ENCODE measurements around the gene RPL37. TPM values are rescaled to one million over a fixed set of nuclear protein-coding genes. Genes with fewer than 3 reads are reported as not detected.

RPL37 gene
- total RNA-seq, 1 donor from 2014 or later = 1,090 TPM

DNA sequence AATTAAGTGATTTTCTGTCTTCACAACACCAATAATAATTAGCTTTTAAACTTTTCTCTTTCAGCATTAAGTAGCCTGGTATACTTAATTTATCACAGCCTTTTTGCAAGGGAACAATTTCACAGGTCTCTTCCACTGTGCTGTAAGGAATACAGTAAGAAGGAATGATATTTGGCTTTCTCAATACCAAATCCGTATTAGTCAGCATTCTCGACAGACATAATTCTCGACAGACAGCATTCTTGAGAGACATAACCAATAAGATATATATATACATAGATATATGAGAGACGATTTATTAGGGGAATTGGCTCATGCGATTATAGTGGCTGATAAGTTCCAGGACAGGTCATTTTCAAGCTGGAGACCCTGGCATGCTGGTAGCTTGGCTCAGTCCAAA is 54.8 kb downstream of the RPL37 start:
- Mint-ChIP-seq H3K36me3 (ENCODE audit: low read depth, unreplicated experiment) (peaks cover 6% of the 10 kb centered on the region), H3K27me3 (ENCODE audit: low read depth, unreplicated experiment) (no peaks in the 10 kb centered on the region), H3K4me1 (ENCODE audit: low read depth, unreplicated experiment) (peaks cover 23% of the 10 kb centered on the region), H3K4me3 (ENCODE audit: unreplicated experiment) (no peak overlapping the region), H3K9me3 (ENCODE audit: unreplicated experiment) (no peaks in the 10 kb centered on the region), H3K27ac (ENCODE audit: unreplicated experiment) (no peak overlapping the region)
- FAIRE-seq (no peak), DNase-seq (ENCODE audit: low read depth) (no peak)
- Histone ChIP-seq H4K20me1 (ENCODE audit: insufficient read depth, low read length) (peaks cover 75% of the 10 kb centered on the region), H3K79me2 (ENCODE audit: insufficient read depth, low read length) (peaks cover 87% of the 10 kb centered on the region), H3K4me3 (ENCODE audit: insufficient read depth, low read depth, low read length) (no peak overlapping the region), H3K27ac (ENCODE audit: low read depth, low read length) (no peak overlapping the region), H3K9me3 (ENCODE audit: insufficient read depth, low read depth, low read length) (no peaks in the 10 kb centered on the region), H3K9ac (ENCODE audit: low read length) (no peak overlapping the region), H3K27me3 (ENCODE audit: insufficient read depth, low read length) (no peaks in the 10 kb centered on the region), H3K4me2 (ENCODE audit: low read length) (no peak overlapping the region), H2AFZ (ENCODE audit: low read depth, low read length) (no peak overlapping the region), H3K4me1 (ENCODE audit: insufficient read depth, low read length) (no peaks in the 10 kb centered on the region), H3K36me3 (ENCODE audit: insufficient read depth, low read length) (peaks cover 6% of the 10 kb centered on the region)
- no peak for TF ChIP-seq EZH2 (IDR thresholded peaks at IDR 0.05; ENCODE audit: insufficient read depth, low read length)
- TF ChIP-seq, protein P1, sequence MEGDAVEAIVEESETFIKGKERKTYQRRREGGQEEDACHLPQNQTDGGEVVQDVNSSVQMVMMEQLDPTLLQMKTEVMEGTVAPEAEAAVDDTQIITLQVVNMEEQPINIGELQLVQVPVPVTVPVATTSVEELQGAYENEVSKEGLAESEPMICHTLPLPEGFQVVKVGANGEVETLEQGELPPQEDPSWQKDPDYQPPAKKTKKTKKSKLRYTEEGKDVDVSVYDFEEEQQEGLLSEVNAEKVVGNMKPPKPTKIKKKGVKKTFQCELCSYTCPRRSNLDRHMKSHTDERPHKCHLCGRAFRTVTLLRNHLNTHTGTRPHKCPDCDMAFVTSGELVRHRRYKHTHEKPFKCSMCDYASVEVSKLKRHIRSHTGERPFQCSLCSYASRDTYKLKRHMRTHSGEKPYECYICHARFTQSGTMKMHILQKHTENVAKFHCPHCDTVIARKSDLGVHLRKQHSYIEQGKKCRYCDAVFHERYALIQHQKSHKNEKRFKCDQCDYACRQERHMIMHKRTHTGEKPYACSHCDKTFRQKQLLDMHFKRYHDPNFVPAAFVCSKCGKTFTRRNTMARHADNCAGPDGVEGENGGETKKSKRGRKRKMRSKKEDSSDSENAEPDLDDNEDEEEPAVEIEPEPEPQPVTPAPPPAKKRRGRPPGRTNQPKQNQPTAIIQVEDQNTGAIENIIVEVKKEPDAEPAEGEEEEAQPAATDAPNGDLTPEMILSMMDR (IDR thresholded peaks at IDR 0.05; ENCODE audit: insufficient read depth, low read depth, low read length) = no peak

- FAIRE-seq (no peak), DNase-seq (ENCODE audit: low read depth) (no peak)
- Histone ChIP-seq H2AFZ (ENCODE audit: low read depth, low read length) (no peak overlapping the region), H3K4me3 (ENCODE audit: insufficient read depth, low read depth, low read length) (no peak overlapping the region), H3K4me2 (ENCODE audit: low read length) (no peak overlapping the region), H3K27me3 (ENCODE audit: insufficient read depth, low read length) (no peaks in the 10 kb centered on the region), H3K27ac (ENCODE audit: low read depth, low read length) (no peak overlapping the region), H3K4me1 (ENCODE audit: insufficient read depth, low read length) (no peaks in the 10 kb centered on the region), H4K20me1 (ENCODE audit: insufficient read depth, low read length) (peaks cover 71% of the 10 kb centered on the region), H3K9ac (ENCODE audit: low read length) (no peak overlapping the region), H3K36me3 (ENCODE audit: insufficient read depth, low read length) (peaks cover 12% of the 10 kb centered on the region), H3K79me2 (ENCODE audit: insufficient read depth, low read length) (peaks cover 81% of the 10 kb centered on the region), H3K9me3 (ENCODE audit: insufficient read depth, low read depth, low read length) (no peaks in the 10 kb centered on the region)
- Mint-ChIP-seq H3K36me3 (ENCODE audit: low read depth, unreplicated experiment) (peaks cover 6% of the 10 kb centered on the region), H3K4me3 (ENCODE audit: unreplicated experiment) (no peak overlapping the region), H3K9me3 (ENCODE audit: unreplicated experiment) (no peaks in the 10 kb centered on the region), H3K4me1 (ENCODE audit: low read depth, unreplicated experiment) (peaks cover 22% of the 10 kb centered on the region), H3K27ac (ENCODE audit: unreplicated experiment) (no peak overlapping the region), H3K27me3 (ENCODE audit: low read depth, unreplicated experiment) (no peaks in the 10 kb centered on the region)
- TF ChIP-seq EZH2 (IDR thresholded peaks at IDR 0.05; ENCODE audit: insufficient read depth, low read length) = no peak
- TF ChIP-seq, protein P1 (IDR thresholded peaks at IDR 0.05; ENCODE audit: insufficient read depth, low read depth, low read length) = no peak
These were observed 55.5 kb downstream of the RPL37 start for GRCh38 chr5:40779561-40779960.

DNA sequence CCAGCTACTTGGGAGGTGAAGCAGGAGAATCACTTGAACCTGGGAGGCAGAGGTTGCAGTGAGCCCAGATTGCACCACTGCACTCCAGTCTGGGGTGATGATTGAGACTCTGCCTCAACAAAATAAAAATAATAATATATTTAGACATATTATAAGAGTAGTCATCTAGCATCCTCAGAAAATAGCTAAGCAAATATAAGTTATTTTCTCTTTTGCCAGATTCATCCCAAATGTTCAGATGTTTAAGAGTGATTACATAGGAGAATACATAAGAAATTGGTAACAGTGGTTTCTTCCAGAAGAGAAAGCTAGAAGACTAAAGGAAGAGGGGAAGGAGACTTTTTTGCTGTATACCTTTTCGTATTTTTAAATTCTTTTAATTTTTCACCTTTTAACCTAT is 56.9 kb downstream of the RPL37 start:
- Histone ChIP-seq H3K27me3 (ENCODE audit: insufficient read depth, low read length) (no peaks in the 10 kb centered on the region), H3K79me2 (ENCODE audit: insufficient read depth, low read length) (peaks cover 67% of the 10 kb centered on the region), H3K27ac (ENCODE audit: low read depth, low read length) (no peak overlapping the region), H3K36me3 (ENCODE audit: insufficient read depth, low read length) (peaks cover 18% of the 10 kb centered on the region), H3K4me3 (ENCODE audit: insufficient read depth, low read depth, low read length) (no peak overlapping the region), H3K9ac (ENCODE audit: low read length) (no peak overlapping the region), H3K4me2 (ENCODE audit: low read length) (no peak overlapping the region), H3K9me3 (ENCODE audit: insufficient read depth, low read depth, low read length) (no peaks in the 10 kb centered on the region), H4K20me1 (ENCODE audit: insufficient read depth, low read length) (peaks cover 65% of the 10 kb centered on the region), H3K4me1 (ENCODE audit: insufficient read depth, low read length) (no peaks in the 10 kb centered on the region), H2AFZ (ENCODE audit: low read depth, low read length) (no peak overlapping the region)
- Mint-ChIP-seq H3K27ac (ENCODE audit: unreplicated experiment) (no peak overlapping the region), H3K4me3 (ENCODE audit: unreplicated experiment) (no peak overlapping the region), H3K9me3 (ENCODE audit: unreplicated experiment) (no peaks in the 10 kb centered on the region), H3K36me3 (ENCODE audit: low read depth, unreplicated experiment) (peaks cover 6% of the 10 kb centered on the region), H3K27me3 (ENCODE audit: low read depth, unreplicated experiment) (no peaks in the 10 kb centered on the region), H3K4me1 (ENCODE audit: low read depth, unreplicated experiment) (peaks cover 16% of the 10 kb centered on the region)
- DNase-seq (ENCODE audit: low read depth) (no peak), FAIRE-seq (no peak)
- TF ChIP-seq, protein P1 (IDR thresholded peaks at IDR 0.05; ENCODE audit: insufficient read depth, low read depth, low read length) = no peak
